ENCODE results near the gene NSUN4. TPM values are rescaled to one million over a fixed set of nuclear protein-coding genes. Genes with fewer than 3 reads are reported as not detected.
"Not testable (repeated sequence)": the region's sequence is repeated elsewhere in the genome, so short reads cannot be mapped to it uniquely, and the experiment has no call there.

NSUN4 gene
- total and polyA plus RNA-seq, 2 of the 13 experiments (the other 11 are each of a cell fraction or from before 2014, with no cell fraction given): 21.5 to 23.5 TPM

DNA sequence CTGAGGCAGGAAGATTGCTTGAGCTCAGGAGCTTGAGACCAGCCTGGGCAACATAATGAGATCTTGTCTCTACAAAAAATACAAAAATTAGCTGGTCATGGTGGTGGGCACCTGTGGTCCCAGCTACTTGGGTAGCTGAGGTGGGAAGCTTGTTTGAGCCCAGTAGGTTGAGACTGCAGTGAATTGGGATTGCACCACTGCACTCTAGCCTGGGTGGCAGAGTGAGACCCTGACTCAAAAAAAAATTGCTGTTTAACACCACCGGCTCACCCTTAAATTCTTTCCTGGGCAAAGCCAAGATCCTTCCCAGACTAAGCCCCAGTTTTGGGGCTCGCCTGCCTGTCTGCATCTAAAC is 6.6 kb upstream of the NSUN4 start (continued):
- TF ChIP-seq GPN1 (CRISPR knock-in tag; IDR thresholded peaks at IDR 0.05; ENCODE audit: borderline replicate concordance) (no peak), ZNF564 (CRISPR knock-in tag; IDR thresholded peaks at IDR 0.05) (no peak), ZNF589 (CRISPR knock-in tag; conservative IDR thresholded peaks at IDR 0.05) (no peak)

DNA sequence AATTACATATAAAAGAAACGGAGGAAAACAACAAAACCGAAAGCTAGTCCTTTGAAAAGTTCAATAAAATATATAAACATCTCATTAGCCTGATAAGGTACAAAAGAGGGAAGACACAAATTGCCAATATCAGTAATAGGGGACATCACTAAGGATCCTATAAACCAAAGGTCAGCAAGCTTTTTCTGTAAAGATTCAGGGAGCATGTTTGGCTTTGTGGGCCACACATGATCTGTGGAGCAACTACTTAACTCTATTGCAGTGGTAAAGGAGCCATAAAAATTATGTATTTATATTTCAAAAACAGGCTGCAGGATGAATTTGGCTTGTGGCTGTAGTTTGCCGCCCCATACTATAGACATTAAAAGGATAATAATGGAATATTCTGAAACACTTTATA is 5.5 kb upstream of the NSUN4 start:
- no peak for TF ChIP-seq ZNF549 (CRISPR knock-in tag; IDR thresholded peaks at IDR 0.05)
- TF ChIP-seq CBX1 (IDR thresholded peaks at IDR 0.05; ENCODE audit: low read depth): no peak
- TF ChIP-seq PLRG1 (conservative IDR thresholded peaks at IDR 0.05): no peak
- TF ChIP-seq ZNF772 (CRISPR knock-in tag; IDR thresholded peaks at IDR 0.05): no peak
- no peak for TF ChIP-seq PTBP1 (IDR thresholded peaks at IDR 0.05; ENCODE audit: low read depth, low read length, poor library complexity, severe bottlenecking)
- TF ChIP-seq, protein P1, sequence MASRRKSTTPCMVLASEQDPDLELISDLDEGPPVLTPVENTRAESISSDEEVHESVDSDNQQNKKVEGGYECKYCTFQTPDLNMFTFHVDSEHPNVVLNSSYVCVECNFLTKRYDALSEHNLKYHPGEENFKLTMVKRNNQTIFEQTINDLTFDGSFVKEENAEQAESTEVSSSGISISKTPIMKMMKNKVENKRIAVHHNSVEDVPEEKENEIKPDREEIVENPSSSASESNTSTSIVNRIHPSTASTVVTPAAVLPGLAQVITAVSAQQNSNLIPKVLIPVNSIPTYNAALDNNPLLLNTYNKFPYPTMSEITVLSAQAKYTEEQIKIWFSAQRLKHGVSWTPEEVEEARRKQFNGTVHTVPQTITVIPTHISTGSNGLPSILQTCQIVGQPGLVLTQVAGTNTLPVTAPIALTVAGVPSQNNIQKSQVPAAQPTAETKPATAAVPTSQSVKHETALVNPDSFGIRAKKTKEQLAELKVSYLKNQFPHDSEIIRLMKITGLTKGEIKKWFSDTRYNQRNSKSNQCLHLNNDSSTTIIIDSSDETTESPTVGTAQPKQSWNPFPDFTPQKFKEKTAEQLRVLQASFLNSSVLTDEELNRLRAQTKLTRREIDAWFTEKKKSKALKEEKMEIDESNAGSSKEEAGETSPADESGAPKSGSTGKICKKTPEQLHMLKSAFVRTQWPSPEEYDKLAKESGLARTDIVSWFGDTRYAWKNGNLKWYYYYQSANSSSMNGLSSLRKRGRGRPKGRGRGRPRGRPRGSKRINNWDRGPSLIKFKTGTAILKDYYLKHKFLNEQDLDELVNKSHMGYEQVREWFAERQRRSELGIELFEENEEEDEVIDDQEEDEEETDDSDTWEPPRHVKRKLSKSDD (CRISPR knock-in tag; IDR thresholded peaks at IDR 0.05; ENCODE audit: low read depth): no peak
- TF ChIP-seq SMAD3 (CRISPR knock-in tag; IDR thresholded peaks at IDR 0.05): no peak
- Histone ChIP-seq H2AFZ (ENCODE audit: low read length) (no peak overlapping the region), H3K9me3 (ENCODE audit: low read length) (no peaks in the 10 kb centered on the region), H3K27ac (ENCODE audit: extremely low read length, insufficient read depth, low read length) (no peak overlapping the region), H3K4me2 (ENCODE audit: low read depth, low read length) (no peak overlapping the region), H3K4me1 (ENCODE audit: insufficient read depth, low read length) (peaks cover 18% of the 10 kb centered on the region), H4K20me1 (ENCODE audit: insufficient read depth, low read length) (no peaks in the 10 kb centered on the region), H3K9ac (ENCODE audit: insufficient read depth, low read depth, low read length) (no peak overlapping the region), H3K27me3 (ENCODE audit: control insufficient read depth in 1 of 2, insufficient read depth in 2 of 2, low read length in 2 of 2) (no peaks in the 10 kb centered on the region), H3K79me2 (ENCODE audit: insufficient read depth, low read length) (no peaks in the 10 kb centered on the region), H3K4me3 (replicated peaks in 1 of 3; ENCODE audit: insufficient read depth in 1 of 3, low read depth in 2 of 3, low read length in 3 of 3) (no peak overlapping the region), H3K36me3 (replicated peaks in 1 of 2; ENCODE audit: control insufficient read depth in 1 of 2, insufficient read depth in 2 of 2, low read length in 2 of 2) (no peaks in the 10 kb centered on the region)
- WGBS (ENCODE audit: low lambda C conversion rate): 26% methylated on average over 3 of the region's 3 CpGs
- CTCF ChIA-PET (ENCODE audit: low intra/inter-chr PET ratio, low total read pairs): interaction anchor here (3.2 kb wide), 1 partner anchor 12 kb away, joined by 47 read pairs; no protein-coding TSS in a partner anchor
- intact Hi-C loops (cut with micrococcal nuclease; ENCODE audit: unreplicated experiment) (no loop called here), in situ Hi-C loops (cut with HindIII; ENCODE audit: extremely low pct_ligation_motif_present, low pct_unique_long_range_greater_than_20kb) (no loop called here)
- POLR2A ChIA-PET: no interaction called here
- FAIRE-seq: no peak
- no TSS peak for BruUV-seq (replicated peaks)
- DNase-seq (ENCODE audit: low spot score): no peak
- no peak for ATAC-seq

DNA sequence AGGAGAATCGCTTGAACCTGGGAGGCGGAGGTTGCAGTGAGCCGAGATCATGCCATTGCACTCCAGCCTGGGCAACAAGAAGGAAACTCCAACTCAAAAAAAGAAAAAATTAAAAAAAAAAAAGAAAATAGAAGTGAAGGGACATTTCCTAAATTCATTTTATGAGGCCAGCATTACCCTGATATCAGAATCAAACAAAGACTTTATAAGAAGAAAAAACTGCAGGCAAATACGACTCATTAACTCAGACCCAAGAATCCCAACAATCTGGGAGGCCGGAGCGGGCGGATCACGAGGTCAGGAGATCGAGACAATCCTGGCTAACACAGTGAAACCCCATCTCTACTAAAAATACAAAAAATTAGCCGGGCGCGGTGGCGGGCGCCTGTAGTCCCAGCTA is 3.2 kb upstream of the NSUN4 start:
- in situ Hi-C loops (cut with HindIII; ENCODE audit: extremely low pct_ligation_motif_present, low pct_unique_long_range_greater_than_20kb); H3K4me3 ChIP-seq (replicated peaks in 1 of 3; ENCODE audit: insufficient read depth in 1 of 3, low read depth in 2 of 3, low read length in 3 of 3); intact Hi-C loops (cut with micrococcal nuclease; ENCODE audit: unreplicated experiment); ATAC-seq; DNase-seq (ENCODE audit: low spot score); H3K9me3 ChIP-seq (ENCODE audit: low read length); H4K20me1 ChIP-seq (ENCODE audit: insufficient read depth, low read length); H2AFZ ChIP-seq (ENCODE audit: low read length); FAIRE-seq; CTCF ChIA-PET (ENCODE audit: low intra/inter-chr PET ratio, low total read pairs); H3K36me3 ChIP-seq (replicated peaks in 1 of 2; ENCODE audit: control insufficient read depth in 1 of 2, insufficient read depth in 2 of 2, low read length in 2 of 2); H3K27me3 ChIP-seq (ENCODE audit: control insufficient read depth in 1 of 2, insufficient read depth in 2 of 2, low read length in 2 of 2); H3K27ac ChIP-seq (ENCODE audit: extremely low read length, insufficient read depth, low read length); BruUV-seq (replicated peaks); H3K4me2 ChIP-seq (ENCODE audit: low read depth, low read length); POLR2A ChIA-PET; H3K9ac ChIP-seq (ENCODE audit: insufficient read depth, low read depth, low read length): not testable (repeated sequence)
- peaks cover 31% of the 10 kb centered on the region for H3K4me1 ChIP-seq (ENCODE audit: insufficient read depth, low read length)
- peaks cover 17% of the 10 kb centered on the region for H3K79me2 ChIP-seq (ENCODE audit: insufficient read depth, low read length)
- 82% methylated on average over 14 of the region's 14 CpGs for WGBS (ENCODE audit: low lambda C conversion rate)

Measured in HepG2 (cell line).